NCI-H345 treated with DMSO at 0.1 percent for 48 hours (cell line): ENCODE results near the gene UTP11.

ENCODE experiments used
- DNase-seq: peaks from one replicate; lab custom pipeline; 2025; ENCODE audit not compliant: unreplicated experiment; lab: John Stamatoyannopoulos, UW

UTP11 gene

DNA sequence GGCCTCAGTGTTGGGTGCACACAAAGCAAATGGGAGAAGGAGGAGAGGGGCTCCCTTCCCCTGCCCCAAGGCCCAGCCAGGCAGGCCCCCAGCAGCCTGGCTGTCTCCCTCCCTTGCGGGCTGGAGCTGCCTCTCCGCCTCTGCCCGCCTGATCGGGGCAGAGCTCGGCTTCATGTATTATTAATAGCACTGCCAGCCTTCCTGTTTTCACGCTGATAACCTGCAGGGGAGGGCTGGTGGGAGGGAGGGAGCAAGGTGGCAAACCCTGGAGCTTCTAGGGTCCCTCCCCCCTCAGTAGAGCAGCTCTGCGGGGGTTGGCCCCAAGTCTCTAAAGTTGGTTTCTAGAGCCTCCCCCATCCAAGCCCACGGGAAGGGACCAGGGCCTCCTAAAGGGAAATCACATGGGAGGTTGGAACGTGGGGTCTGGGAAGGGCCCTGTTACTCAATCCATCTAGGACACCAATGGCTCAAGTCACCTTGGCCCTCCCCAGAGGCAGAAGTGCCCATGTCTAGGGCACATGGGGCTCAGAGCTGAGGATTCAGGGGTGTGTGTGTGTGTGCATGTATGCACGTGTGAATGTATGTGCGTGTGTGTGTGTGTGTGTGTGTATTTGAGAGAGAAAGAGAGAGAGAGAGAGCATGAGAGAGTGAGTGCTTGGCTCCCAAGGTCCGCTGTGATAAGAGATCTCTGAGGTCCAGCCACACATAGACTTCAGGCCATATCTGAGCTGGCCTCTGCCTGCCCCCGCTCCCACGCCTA, 55.9 kb downstream of the UTP11 start:
- no peak for DNase-seq

GRCh38 chr1:38068980-38069340, 56.4 kb downstream of the UTP11 start:
- no peak for DNase-seq

DNA sequence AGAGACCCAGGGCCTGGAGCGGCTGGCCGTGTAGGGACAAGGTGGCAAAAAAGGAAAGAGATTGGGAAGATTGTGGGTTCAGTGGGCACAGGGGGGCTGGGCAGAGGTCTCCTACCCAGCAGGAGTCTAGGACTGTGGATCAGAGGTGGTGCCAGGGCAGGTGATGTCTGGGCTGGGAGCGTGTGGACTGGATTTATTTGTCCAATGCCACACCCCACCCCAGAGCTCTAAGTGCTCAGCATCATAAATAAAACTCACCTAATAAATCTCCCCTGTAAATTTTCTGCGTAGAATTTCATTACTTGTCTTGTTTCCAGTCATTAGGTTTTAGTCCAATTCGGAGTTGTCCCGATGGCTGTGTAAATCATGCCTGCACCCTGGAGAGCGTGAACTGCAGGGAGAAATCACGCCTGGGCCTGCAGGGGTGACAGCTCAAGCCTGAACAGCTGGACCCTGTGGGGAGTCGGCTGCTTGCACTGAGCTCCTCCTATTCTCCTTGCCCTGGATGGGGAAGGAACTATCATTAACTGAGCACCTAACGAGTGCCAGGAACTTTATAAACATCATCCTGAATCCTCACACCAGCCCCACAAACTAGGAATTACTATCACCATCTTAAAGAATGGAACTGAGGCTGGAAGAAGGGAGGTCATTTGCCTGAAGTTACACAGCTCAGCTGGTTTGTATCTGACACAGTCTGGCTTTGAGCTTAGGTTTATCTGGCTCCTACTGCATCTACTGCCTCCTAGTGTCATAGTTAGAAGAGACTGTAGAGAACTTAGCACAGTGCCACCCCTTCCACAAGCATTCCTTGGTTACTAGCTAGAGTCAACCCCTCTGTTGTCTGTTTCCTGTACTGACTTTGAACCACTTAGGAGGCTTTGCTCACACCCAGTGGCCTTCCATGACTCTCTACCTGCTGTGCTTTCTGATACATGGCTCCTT, 59.0 kb downstream of the UTP11 start:
- DNase-seq: no peak

GRCh38 chr1:38072858-38073257, 60.3 kb downstream of the UTP11 start:
- no peak for DNase-seq

DNA sequence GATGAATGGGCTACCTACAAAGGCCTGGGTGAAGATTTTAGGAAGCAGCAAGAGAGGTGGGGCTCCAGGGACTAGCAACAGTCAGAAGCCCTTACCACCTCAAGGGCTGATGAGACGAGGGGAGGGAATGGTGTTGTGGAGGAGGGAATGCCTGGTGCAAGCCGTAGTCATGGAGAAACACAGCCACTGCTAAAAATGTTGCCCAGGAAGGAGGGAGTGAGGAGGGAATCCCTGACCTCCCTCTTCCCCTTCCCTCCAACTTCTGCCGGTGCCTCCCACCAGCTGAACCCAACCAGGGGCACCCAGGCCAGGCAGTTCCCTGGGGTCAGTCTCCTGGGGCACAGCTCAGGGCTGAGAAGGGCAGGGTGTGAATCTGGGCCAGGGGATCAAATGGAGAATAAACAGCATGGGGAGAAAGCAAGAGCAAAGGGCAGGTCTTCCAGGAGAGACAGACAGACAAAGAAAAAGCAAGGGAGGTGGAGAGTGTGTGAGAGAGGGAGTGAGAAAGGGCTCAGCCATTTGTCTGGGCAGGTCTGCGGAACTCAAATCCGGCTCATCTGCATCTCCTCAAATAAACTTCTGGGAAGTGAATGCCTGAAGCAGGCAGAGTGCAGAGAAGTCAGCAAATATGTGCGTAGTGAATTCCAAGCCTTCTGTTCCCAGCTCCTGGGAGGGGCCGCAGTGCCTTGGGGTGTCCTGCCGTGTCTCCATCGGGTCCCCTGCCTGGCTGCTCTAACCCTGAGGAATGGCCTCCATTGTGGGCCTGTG, 61.2 kb downstream of the UTP11 start:
- DNase-seq: no peak

DNA sequence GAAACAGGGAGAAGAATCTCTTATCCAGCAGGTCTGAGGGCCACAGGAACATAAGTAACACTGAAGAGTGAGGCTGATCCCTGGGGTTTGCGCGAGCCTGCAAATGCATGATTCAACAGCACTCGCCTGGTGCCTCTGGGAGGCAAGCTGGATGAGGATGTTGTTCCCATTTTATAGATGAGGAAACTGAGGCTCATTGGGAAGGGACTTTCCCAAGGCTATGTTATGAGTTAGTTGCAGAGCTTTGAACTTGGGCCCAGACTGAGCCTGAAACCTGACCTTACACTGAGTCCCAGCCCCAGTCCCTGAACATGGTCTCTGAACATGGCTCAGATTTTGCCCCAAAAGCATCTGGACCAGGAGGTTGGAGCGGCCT, 61.8 kb downstream of the UTP11 start:
- no peak for DNase-seq
